T-helper 2 cell treated with Interferon-gamma antibody and Interleukin-4, amounts not matched to agents 5 μg/mL and 100 μg/mL, for 36 hours (primary cell): ENCODE results near the gene CAPNS1.
"Not testable (repeated sequence)": the region's sequence is repeated elsewhere in the genome, so short reads cannot be mapped to it uniquely, and the experiment has no call there.

Source experiments
- DNase-seq: peaks from one replicate; pipeline ENCODE4 v3.0.0; 2021; ENCODE audit warnings: low spot score
- H3K27ac Mint-ChIP-seq: one replicate; pipeline ENCODE4 v1.8.0; 2021; ENCODE audit warnings: mild to moderate bottlenecking, mixed read lengths
- H3K27me3 Mint-ChIP-seq: one replicate; pipeline ENCODE4 v1.8.0; 2021; ENCODE audit warnings: low read depth, mixed read lengths
- H3K36me3 Mint-ChIP-seq: one replicate; pipeline ENCODE4 v1.8.0; 2021; ENCODE audit warnings: low read depth, mixed read lengths
- H3K4me1 Mint-ChIP-seq: one replicate; pipeline ENCODE4 v1.8.0; 2021; ENCODE audit warnings: low read depth, mixed read lengths
- H3K4me3 Mint-ChIP-seq: one replicate; pipeline ENCODE4 v1.8.0; 2022; ENCODE audit warnings: mild to moderate bottlenecking, moderate library complexity, mixed read lengths
- H3K9me3 Mint-ChIP-seq: one replicate; pipeline ENCODE4 v1.8.0; 2021; ENCODE audit warnings: mixed read lengths

Gene CAPNS1

GRCh38 chr19:36186722-36187121 is 46.9 kb downstream of the CAPNS1 start:
- DNase-seq, H3K27me3 Mint-ChIP-seq, H3K9me3 Mint-ChIP-seq, H3K4me1 Mint-ChIP-seq, H3K27ac Mint-ChIP-seq, H3K4me3 Mint-ChIP-seq, H3K36me3 Mint-ChIP-seq: not testable (repeated sequence)

- Mint-ChIP-seq H3K9me3 (no peaks in the 10 kb centered on the region), H3K36me3 (peaks cover 7% of the 10 kb centered on the region), H3K27ac (no peak overlapping the region), H3K4me3 (no peak overlapping the region), H3K4me1 (no peaks in the 10 kb centered on the region), H3K27me3 (no peaks in the 10 kb centered on the region)
- DNase-seq: no peak
Observed at GRCh38 chr19:36196249-36196648, 56.4 kb downstream of the CAPNS1 start.

- H3K27ac Mint-ChIP-seq: no peak overlapping the region
- no peaks in the 10 kb centered on the region for H3K4me1 Mint-ChIP-seq
- no peaks in the 10 kb centered on the region for H3K9me3 Mint-ChIP-seq
- H3K27me3 Mint-ChIP-seq: no peaks in the 10 kb centered on the region
- no peak for DNase-seq
- H3K4me3 Mint-ChIP-seq: no peak overlapping the region
- H3K36me3 Mint-ChIP-seq: peaks cover 6% of the 10 kb centered on the region
Observed at GRCh38 chr19:36198119-36198518, 58.3 kb downstream of the CAPNS1 start.
